ENCODE measurements around the gene STK39.
A peak's percentile ranks its signal among the peaks of the same experiment; 100 is the strongest.

STK39 gene

GRCh38 chr2:168255103-168255502 is 7.7 kb upstream of the STK39 start:
- H3K4me3 ChIP-seq (replicated peaks in 1 of 2; ENCODE audit: low read depth in 2 of 2, low read length in 2 of 2): no peak overlapping the region
- DNase-seq (ENCODE audit: low read depth in 2 of 2): no peak
- no peak for TF ChIP-seq CTCF (IDR thresholded peaks at IDR 0.05; ENCODE audit: low read depth, low read length)

GRCh38 chr2:168254158-168254935 is 7.0 kb upstream of the STK39 start:
- DNase-seq (ENCODE audit: low read depth in 2 of 2): peak in 1 of 2 donors; percentile 58
- H3K4me3 ChIP-seq (replicated peaks in 1 of 2; ENCODE audit: low read depth in 2 of 2, low read length in 2 of 2): no peak overlapping the region
- peak; percentile 12 for TF ChIP-seq CTCF (IDR thresholded peaks at IDR 0.05; ENCODE audit: low read depth, low read length)

GRCh38 chr2:168253379-168253778 is 6.0 kb upstream of the STK39 start:
- H3K4me3 ChIP-seq (replicated peaks in 1 of 2; ENCODE audit: low read depth in 2 of 2, low read length in 2 of 2): no peak overlapping the region
- TF ChIP-seq CTCF (IDR thresholded peaks at IDR 0.05; ENCODE audit: low read depth, low read length): no peak
- no peak for DNase-seq (ENCODE audit: low read depth in 2 of 2)

GRCh38 chr2:168252976-168253375 is 5.6 kb upstream of the STK39 start:
- H3K4me3 ChIP-seq (replicated peaks in 1 of 2; ENCODE audit: low read depth in 2 of 2, low read length in 2 of 2): no peak overlapping the region
- no peak for DNase-seq (ENCODE audit: low read depth in 2 of 2)
- no peak for TF ChIP-seq CTCF (IDR thresholded peaks at IDR 0.05; ENCODE audit: low read depth, low read length)

- peak; percentile 14 for TF ChIP-seq CTCF (IDR thresholded peaks at IDR 0.05; ENCODE audit: low read depth, low read length)
- peak; percentile 67 to 69 for DNase-seq (ENCODE audit: low read depth in 2 of 2)
- peak overlapping the region; percentile 71 to 72 for H3K4me3 ChIP-seq (replicated peaks in 1 of 2; ENCODE audit: low read depth in 2 of 2, low read length in 2 of 2)
Measured at GRCh38 chr2:168246483-168247340, 683 bp downstream of the STK39 start.

GRCh38 chr2:168246072-168246482 is 1.3 kb downstream of the STK39 start:
- no peak for DNase-seq (ENCODE audit: low read depth in 2 of 2)
- no peak for TF ChIP-seq CTCF (IDR thresholded peaks at IDR 0.05; ENCODE audit: low read depth, low read length)
- H3K4me3 ChIP-seq (replicated peaks in 1 of 2; ENCODE audit: low read depth in 2 of 2, low read length in 2 of 2): peak overlapping the region; percentile 71 to 72
